A549 (cell line): ENCODE measurements around the gene CCL3.

Experiments used
- CBX8 ChIP-seq: fragments of 200-600 bp; sonication (generic); IDR thresholded peaks from 2 replicates; pipeline ENCODE4 v1.6.1; 2016
- CHD2 ChIP-seq: fragments of 150-350 bp; IDR thresholded peaks from 2 replicates; pipeline ENCODE4 v1.6.1; 2014; ENCODE audit warnings: low read length; ENCODE audit not compliant: partially characterized antibody
- JUN ChIP-seq, 2 experiments: fragments of >200 bp; sonication (Bioruptor Twin); formaldehyde crosslinking; IDR thresholded peaks; 2 replicates in 1 of 2; 3 replicates in 1 of 2; pipeline ENCODE4 v1.6.1; 2016 to 2017
- POLR2A ChIP-seq: IDR thresholded peaks from 2 replicates; pipeline ENCODE4 v1.6.1; 2012; ENCODE audit warnings: mild to moderate bottlenecking, low read length
- ZFP36 ChIP-seq: fragments of 450-650 bp; IDR thresholded peaks from 2 replicates; pipeline ENCODE4 v1.6.1; 2014; ENCODE audit warnings: borderline replicate concordance; ENCODE audit not compliant: partially characterized antibody
- TF ChIP-seq, protein P1 (sequence below): fragments of >200 bp; sonication (Bioruptor Twin); formaldehyde crosslinking; IDR thresholded peaks from 3 replicates; pipeline ENCODE4 v1.5.1; 2016

DNA sequence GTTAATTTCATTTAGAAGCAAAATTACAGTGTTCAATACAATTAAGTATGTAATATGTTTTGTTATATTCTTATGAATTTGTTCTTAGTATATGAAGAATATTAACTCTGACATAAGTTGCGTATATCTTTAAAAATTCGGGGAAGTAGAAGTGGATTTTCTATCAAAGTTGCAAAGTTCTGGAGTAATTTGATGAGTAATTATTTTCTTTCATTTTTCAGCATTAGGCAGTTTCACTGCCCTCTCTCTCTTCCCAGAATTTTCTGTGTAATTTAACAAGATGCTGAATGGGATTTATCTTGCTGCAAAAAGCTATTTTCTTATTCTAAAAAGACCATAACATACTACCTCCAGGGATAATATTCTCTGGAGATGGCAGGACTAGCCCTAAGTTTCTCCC lies 34.8 kb downstream of the CCL3 start:
- no peak for TF ChIP-seq ZFP36
- TF ChIP-seq, protein P1, sequence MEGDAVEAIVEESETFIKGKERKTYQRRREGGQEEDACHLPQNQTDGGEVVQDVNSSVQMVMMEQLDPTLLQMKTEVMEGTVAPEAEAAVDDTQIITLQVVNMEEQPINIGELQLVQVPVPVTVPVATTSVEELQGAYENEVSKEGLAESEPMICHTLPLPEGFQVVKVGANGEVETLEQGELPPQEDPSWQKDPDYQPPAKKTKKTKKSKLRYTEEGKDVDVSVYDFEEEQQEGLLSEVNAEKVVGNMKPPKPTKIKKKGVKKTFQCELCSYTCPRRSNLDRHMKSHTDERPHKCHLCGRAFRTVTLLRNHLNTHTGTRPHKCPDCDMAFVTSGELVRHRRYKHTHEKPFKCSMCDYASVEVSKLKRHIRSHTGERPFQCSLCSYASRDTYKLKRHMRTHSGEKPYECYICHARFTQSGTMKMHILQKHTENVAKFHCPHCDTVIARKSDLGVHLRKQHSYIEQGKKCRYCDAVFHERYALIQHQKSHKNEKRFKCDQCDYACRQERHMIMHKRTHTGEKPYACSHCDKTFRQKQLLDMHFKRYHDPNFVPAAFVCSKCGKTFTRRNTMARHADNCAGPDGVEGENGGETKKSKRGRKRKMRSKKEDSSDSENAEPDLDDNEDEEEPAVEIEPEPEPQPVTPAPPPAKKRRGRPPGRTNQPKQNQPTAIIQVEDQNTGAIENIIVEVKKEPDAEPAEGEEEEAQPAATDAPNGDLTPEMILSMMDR, result no peak
- TF ChIP-seq JUN (IDR thresholded peaks at IDR 0.05), result no peak
- no peak for TF ChIP-seq CHD2
- no peak for TF ChIP-seq POLR2A
- TF ChIP-seq CBX8, result no peak
